Vagina (tissue), 2 donors: Measurements from ENCODE around the gene AP2A1.

Source experiments
- CTCF ChIP-seq, 3 experiments: fragments of 450-650 bp in 2 of 3; fragments of 200-600 bp in 1 of 3; sonication (generic) in 1 of 3; IDR thresholded peaks; one replicate each; pipeline ENCODE4 v1.5.1; 2017 to 2019; ENCODE audit warnings: antibody characterized with exemption in 3 of 3, mild to moderate bottlenecking in 2 of 3, moderate library complexity in 2 of 3
- POLR2A ChIP-seq, 2 donors: fragments of 450-650 bp; IDR thresholded peaks; one replicate each; pipeline ENCODE4 v1.6.1; 2017; ENCODE audit warnings: antibody characterized with exemption in 2 of 2, mild to moderate bottlenecking in 2 of 2, moderate library complexity in 2 of 2
- POLR2AphosphoS5 ChIP-seq, 2 donors: sonication (generic); formaldehyde crosslinking; IDR thresholded peaks; one replicate each; pipeline ENCODE4 v1.9.0; 2017; ENCODE audit warnings: antibody characterized with exemption in 2 of 2, mild to moderate bottlenecking in 2 of 2, low read depth in 1 of 2; ENCODE audit not compliant: insufficient read depth in 1 of 2

GRCh38 chr19:49836176-49837008 is 69.6 kb downstream of the AP2A1 start:
- no peak for TF ChIP-seq CTCF (IDR thresholded peaks at IDR 0.05)
- TF ChIP-seq POLR2AphosphoS5 (IDR thresholded peaks at IDR 0.05; ENCODE audit: insufficient read depth in 1 of 2, low read depth in 1 of 2) = no peak
- TF ChIP-seq POLR2A (IDR thresholded peaks at IDR 0.05) = no peak
